HCT116 (cell line): Measurements from ENCODE around the gene CTNNA2. TPM values are rescaled to one million over a fixed set of nuclear protein-coding genes. Genes with fewer than 3 reads are reported as not detected.

Experiments
- ATAC-seq: fragments of 200-7000 bp; cut with Tn5 transposase; 2 replicates; pipeline ENCODE4 v1.9.1; 2020; ENCODE audit warnings: mild to moderate bottlenecking, moderate library complexity
- BruUV-seq: library from RNA; stranded (reverse); fragments of 400-500 nt; replicated peaks from 2 replicates; lab custom pipeline; 2021; lab: Mats Ljungman, UMichigan
- CTCF ChIA-PET: fragments of 300-600 bp; sonication (Branson Sonifier 250); formaldehyde crosslinking; loops from one replicate; lab custom pipeline; 2021; ENCODE audit warnings: antibody characterized with exemption; lab: Charles Lee
- POLR2A ChIA-PET: fragments of 300-600, 350-600 bp; sonication (Branson Sonifier 250); formaldehyde crosslinking; loops from one replicate; lab custom pipeline; 2021; ENCODE audit warnings: antibody characterized with exemption; lab: Charles Lee
- RAD21 ChIA-PET, 2 experiments: fragments of 300-600 bp; sonication (Branson Sonifier 250); formaldehyde crosslinking; loops; one replicate each; lab custom pipeline; 2023; ENCODE audit warnings: low total read pairs in 2 of 2; ENCODE audit not compliant: uncharacterized antibody in 2 of 2, unreplicated experiment in 2 of 2, low non-redundant PET in 1 of 2; lab: Charles Lee
- DNase-seq: peaks from one replicate; pipeline ENCODE4 v3.0.0-alpha.2; 2010; ENCODE audit warnings: low read depth, low spot score
- H2AFZ ChIP-seq: fragments of 200-600 bp; shearing (Covaris generic), sonication (generic); 2 replicates; pipeline ENCODE4 v1.6.1; 2017; ENCODE audit warnings: low read depth, mixed run types, mixed read lengths, antibody characterized with exemption, low read length; ENCODE audit not compliant: poor library complexity, severe bottlenecking
- H3K27ac ChIP-seq: 2 replicates; pipeline ENCODE4 v1.5.1; 2012; ENCODE audit warnings: low read depth, low read length
- H3K27me3 ChIP-seq: fragments of 200-600 bp; sonication (generic); 2 replicates; pipeline ENCODE4 v1.6.1; 2016; ENCODE audit warnings: mixed run types, low read length, mixed read lengths; ENCODE audit not compliant: insufficient read depth
- H3K36me3 ChIP-seq, 2 experiments: fragments of 200-500 bp in 1 of 2; fragments of 200-600 bp in 1 of 2; sonication (Bioruptor generic) in 1 of 2; sonication (generic) in 1 of 2; 2 replicates each; pipeline versions ENCODE4 v1.5.1 to v1.6.1; 2014 to 2016; ENCODE audit warnings: low read length in 2 of 2, inconsistent platforms in 1 of 2, mixed read lengths in 1 of 2, mixed run types in 1 of 2; ENCODE audit not compliant: insufficient read depth in 2 of 2, control insufficient read depth in 1 of 2
- H3K4me1 ChIP-seq, 2 experiments: fragments of 200-600 bp in 1 of 2; sonication (generic) in 1 of 2; 2 replicates each; pipeline versions ENCODE4 v1.5.1 to v1.6.1; 2012 to 2017; ENCODE audit warnings: low read length in 2 of 2, inconsistent platforms in 1 of 2, mild to moderate bottlenecking in 1 of 2, mixed read lengths in 1 of 2, mixed run types in 1 of 2, moderate library complexity in 1 of 2; ENCODE audit not compliant: insufficient read depth in 2 of 2, control insufficient read depth in 1 of 2
- H3K4me2 ChIP-seq: fragments of 200-600 bp; sonication (generic); 2 replicates; pipeline ENCODE4 v1.6.1; 2017; ENCODE audit warnings: mixed run types, low read length, mixed read lengths
- H3K4me3 ChIP-seq, 2 experiments: fragments of 200-600 bp in 1 of 2; sonication (generic) in 1 of 2; replicated peaks in 1 of 2; 2 replicates each; pipeline ENCODE4 v1.5.1; 2011 to 2016; ENCODE audit warnings: low read length in 2 of 2, control low read depth in 1 of 2, low read depth in 1 of 2, mild to moderate bottlenecking in 1 of 2, mixed read lengths in 1 of 2, mixed run types in 1 of 2
- H3K79me2 ChIP-seq: fragments of 200-600 bp; sonication (generic); 2 replicates; pipeline ENCODE4 v1.6.1; 2017; ENCODE audit warnings: mild to moderate bottlenecking, mixed run types, low read length, moderate library complexity, mixed read lengths; ENCODE audit not compliant: insufficient read depth
- H3K9ac ChIP-seq: fragments of 200-600 bp; sonication (generic); 2 replicates; pipeline ENCODE4 v1.6.1; 2016; ENCODE audit warnings: low read length, mixed read lengths
- H3K9me2 ChIP-seq: fragments of 200-600 bp; sonication (generic), shearing (Covaris generic); 2 replicates; pipeline ENCODE4 v1.6.1; 2017; ENCODE audit warnings: mixed run types, mild to moderate bottlenecking, moderate library complexity; ENCODE audit not compliant: insufficient read depth
- H3K9me3 ChIP-seq, 2 experiments: fragments of 200-500 bp in 1 of 2; fragments of 200-600 bp in 1 of 2; sonication (Bioruptor generic) in 1 of 2; sonication (generic) in 1 of 2; 2 replicates each; pipeline ENCODE4 v1.6.1; 2014 to 2017; ENCODE audit warnings: low read length in 2 of 2, mixed read lengths in 2 of 2, inconsistent platforms in 1 of 2, low read depth in 1 of 2, mild to moderate bottlenecking in 1 of 2, mixed run types in 1 of 2, moderate library complexity in 1 of 2; ENCODE audit not compliant: control insufficient read depth in 1 of 2, insufficient read depth in 1 of 2
- H4K20me1 ChIP-seq: fragments of 200-600 bp; sonication (generic), shearing (Covaris generic); 2 replicates; pipeline ENCODE4 v1.6.1; 2017; ENCODE audit warnings: mixed run types, mild to moderate bottlenecking, moderate library complexity; ENCODE audit not compliant: insufficient read depth
- EGR1 ChIP-seq: IDR thresholded peaks from 2 replicates; pipeline ENCODE4 v1.6.1; 2012; ENCODE audit warnings: low read depth
- ELF1 ChIP-seq: IDR thresholded peaks from 2 replicates; pipeline ENCODE4 v1.6.1; 2012; ENCODE audit warnings: low read depth, borderline replicate concordance
- EZH2 ChIP-seq: fragments of 200-600 bp; sonication (generic); IDR thresholded peaks from 2 replicates; pipeline ENCODE4 v1.6.1; 2017; ENCODE audit warnings: antibody characterized with exemption, mixed run types
- EZH2phosphoT487 ChIP-seq: fragments of 200-600 bp; IDR thresholded peaks from 2 replicates; pipeline ENCODE4 v1.6.1; 2018; ENCODE audit warnings: antibody characterized with exemption, borderline replicate concordance
- FOSL1 ChIP-seq: IDR thresholded peaks from 2 replicates; pipeline ENCODE4 v1.6.1; 2012; ENCODE audit warnings: low read depth
- POLR2AphosphoS5 ChIP-seq: IDR thresholded peaks from 2 replicates; pipeline ENCODE4 v1.6.1; 2011; ENCODE audit warnings: mild to moderate bottlenecking, low read depth, low read length, moderate library complexity
- RAD21 ChIP-seq: IDR thresholded peaks from 2 replicates; pipeline ENCODE4 v1.6.1; 2012; ENCODE audit warnings: low read depth, mild to moderate bottlenecking
- SIN3A ChIP-seq: IDR thresholded peaks from 2 replicates; pipeline ENCODE4 v1.6.1; 2012; ENCODE audit warnings: low read depth
- SP1 ChIP-seq: IDR thresholded peaks from 2 replicates; pipeline ENCODE4 v1.6.1; 2012; ENCODE audit warnings: low read depth
- TCF7L2 ChIP-seq: IDR thresholded peaks from 2 replicates; pipeline ENCODE4 v1.7.0; 2011; ENCODE audit warnings: borderline replicate concordance, inconsistent platforms; ENCODE audit not compliant: insufficient read depth, insufficient read length; ENCODE audit errors: extremely low read depth
- YY1 ChIP-seq: IDR thresholded peaks from 2 replicates; pipeline ENCODE4 v1.6.1; 2011; ENCODE audit warnings: low read length, low read depth, moderate library complexity, mild to moderate bottlenecking; ENCODE audit not compliant: insufficient replicate concordance; ENCODE audit errors: extremely low read depth
- ZFX ChIP-seq: fragments of 450-650 bp; IDR thresholded peaks from 2 replicates; pipeline ENCODE4 v1.6.1; 2017
- ZNF274 ChIP-seq: fragments of 200-500 bp; sonication (Bioruptor generic); IDR thresholded peaks from 2 replicates; pipeline ENCODE4 v1.6.1; 2014; ENCODE audit warnings: mild to moderate bottlenecking, low read depth, low read length, inconsistent platforms
- intact Hi-C: fragments of 100-400 bp; cut with micrococcal nuclease; formaldehyde crosslinking; loops from 2 replicates; pipeline ENCODE4 v1.10.0; 2022
- total RNA-seq: library from RNA; stranded (reverse); gene quantifications from one replicate; pipeline ENCODE4 v1.2.1, GENCODE V29; 2021; ENCODE audit not compliant: unreplicated experiment
- TF ChIP-seq, protein P1 (sequence below): IDR thresholded peaks from 2 replicates; pipeline ENCODE4 v1.6.1; 2011; ENCODE audit warnings: mild to moderate bottlenecking, low read length, moderate library complexity; ENCODE audit not compliant: insufficient replicate concordance; ENCODE audit errors: extremely low read depth
- TF ChIP-seq, protein P2 (sequence below): IDR thresholded peaks from 2 replicates; pipeline ENCODE4 v1.6.1; 2012; ENCODE audit warnings: low read depth
- TF ChIP-seq, protein P3 (sequence below): IDR thresholded peaks from 2 replicates; pipeline ENCODE4 v1.6.1; 2012

Gene CTNNA2
- total RNA-seq, 1 experiment from 2014 or later = not detected

DNA sequence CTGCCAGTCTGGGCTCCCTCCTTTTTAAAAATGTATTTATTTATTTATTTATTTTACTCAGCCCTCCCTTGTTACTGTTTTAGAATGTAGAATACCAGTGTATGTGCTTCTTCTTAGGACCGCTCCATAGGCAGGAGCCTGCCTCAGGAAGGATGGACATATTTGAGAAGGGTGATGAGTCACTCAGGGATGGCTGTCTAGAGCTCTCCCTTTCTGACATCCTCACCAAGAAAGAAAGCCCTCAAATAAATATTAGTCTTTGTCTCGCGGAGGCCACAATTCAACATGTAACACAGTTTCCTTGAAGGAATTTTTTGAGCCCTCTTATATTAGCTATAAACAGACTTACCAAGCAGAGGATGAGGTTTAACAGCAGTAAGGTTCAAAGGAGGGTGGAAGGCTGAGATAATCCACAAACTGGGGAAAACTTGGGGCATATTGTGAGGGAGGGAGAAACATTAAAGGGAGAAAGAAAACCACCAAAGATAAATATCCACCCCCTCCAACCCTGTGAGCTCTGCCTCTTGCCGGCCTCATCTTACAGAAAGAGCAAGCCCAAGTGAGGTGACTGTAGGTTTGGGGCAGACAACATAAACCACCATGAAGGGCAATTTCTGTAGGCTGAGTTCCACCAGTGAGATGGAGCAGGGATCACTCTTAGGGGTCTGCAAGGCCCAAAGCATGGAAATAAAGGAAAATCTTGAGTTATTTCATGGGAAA is 628.3 kb downstream of the CTNNA2 start (continued):
- TF ChIP-seq ZFX (no peak), EZH2phosphoT487 (no peak), YY1 (no peak)
- TF ChIP-seq, protein P1, sequence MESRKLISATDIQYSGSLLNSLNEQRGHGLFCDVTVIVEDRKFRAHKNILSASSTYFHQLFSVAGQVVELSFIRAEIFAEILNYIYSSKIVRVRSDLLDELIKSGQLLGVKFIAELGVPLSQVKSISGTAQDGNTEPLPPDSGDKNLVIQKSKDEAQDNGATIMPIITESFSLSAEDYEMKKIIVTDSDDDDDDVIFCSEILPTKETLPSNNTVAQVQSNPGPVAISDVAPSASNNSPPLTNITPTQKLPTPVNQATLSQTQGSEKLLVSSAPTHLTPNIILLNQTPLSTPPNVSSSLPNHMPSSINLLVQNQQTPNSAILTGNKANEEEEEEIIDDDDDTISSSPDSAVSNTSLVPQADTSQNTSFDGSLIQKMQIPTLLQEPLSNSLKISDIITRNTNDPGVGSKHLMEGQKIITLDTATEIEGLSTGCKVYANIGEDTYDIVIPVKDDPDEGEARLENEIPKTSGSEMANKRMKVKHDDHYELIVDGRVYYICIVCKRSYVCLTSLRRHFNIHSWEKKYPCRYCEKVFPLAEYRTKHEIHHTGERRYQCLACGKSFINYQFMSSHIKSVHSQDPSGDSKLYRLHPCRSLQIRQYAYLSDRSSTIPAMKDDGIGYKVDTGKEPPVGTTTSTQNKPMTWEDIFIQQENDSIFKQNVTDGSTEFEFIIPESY = no peak

DNA sequence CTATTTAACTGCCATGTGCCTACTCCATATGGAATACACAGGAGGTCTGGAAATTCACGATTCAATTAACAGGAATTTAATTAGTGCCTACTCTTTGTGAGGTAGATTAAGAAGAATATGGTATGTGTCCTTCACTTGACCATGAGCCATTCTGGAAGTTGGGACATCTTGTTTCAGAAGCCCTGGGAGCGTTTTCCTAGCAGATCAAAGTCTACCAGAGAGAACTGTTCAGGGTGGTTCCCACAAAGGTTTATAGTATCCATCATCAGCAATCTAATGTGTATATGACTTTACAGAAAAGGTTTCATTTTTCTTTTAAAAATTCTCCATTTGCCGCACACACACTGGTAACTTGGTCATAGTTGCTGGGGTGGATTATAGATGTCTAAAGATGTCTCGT is 632.6 kb downstream of the CTNNA2 start:
- ATAC-seq = no peak
- TF ChIP-seq FOSL1 (no peak), RAD21 (no peak), EZH2 (no peak), ZFX (no peak), SP1 (no peak), ZNF274 (no peak), ELF1 (no peak), YY1 (no peak), EZH2phosphoT487 (no peak), TCF7L2 (no peak), SIN3A (no peak), POLR2AphosphoS5 (no peak), EGR1 (no peak)
- TF ChIP-seq, protein P2, sequence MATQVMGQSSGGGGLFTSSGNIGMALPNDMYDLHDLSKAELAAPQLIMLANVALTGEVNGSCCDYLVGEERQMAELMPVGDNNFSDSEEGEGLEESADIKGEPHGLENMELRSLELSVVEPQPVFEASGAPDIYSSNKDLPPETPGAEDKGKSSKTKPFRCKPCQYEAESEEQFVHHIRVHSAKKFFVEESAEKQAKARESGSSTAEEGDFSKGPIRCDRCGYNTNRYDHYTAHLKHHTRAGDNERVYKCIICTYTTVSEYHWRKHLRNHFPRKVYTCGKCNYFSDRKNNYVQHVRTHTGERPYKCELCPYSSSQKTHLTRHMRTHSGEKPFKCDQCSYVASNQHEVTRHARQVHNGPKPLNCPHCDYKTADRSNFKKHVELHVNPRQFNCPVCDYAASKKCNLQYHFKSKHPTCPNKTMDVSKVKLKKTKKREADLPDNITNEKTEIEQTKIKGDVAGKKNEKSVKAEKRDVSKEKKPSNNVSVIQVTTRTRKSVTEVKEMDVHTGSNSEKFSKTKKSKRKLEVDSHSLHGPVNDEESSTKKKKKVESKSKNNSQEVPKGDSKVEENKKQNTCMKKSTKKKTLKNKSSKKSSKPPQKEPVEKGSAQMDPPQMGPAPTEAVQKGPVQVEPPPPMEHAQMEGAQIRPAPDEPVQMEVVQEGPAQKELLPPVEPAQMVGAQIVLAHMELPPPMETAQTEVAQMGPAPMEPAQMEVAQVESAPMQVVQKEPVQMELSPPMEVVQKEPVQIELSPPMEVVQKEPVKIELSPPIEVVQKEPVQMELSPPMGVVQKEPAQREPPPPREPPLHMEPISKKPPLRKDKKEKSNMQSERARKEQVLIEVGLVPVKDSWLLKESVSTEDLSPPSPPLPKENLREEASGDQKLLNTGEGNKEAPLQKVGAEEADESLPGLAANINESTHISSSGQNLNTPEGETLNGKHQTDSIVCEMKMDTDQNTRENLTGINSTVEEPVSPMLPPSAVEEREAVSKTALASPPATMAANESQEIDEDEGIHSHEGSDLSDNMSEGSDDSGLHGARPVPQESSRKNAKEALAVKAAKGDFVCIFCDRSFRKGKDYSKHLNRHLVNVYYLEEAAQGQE = no peak
- TF ChIP-seq, protein P3, sequence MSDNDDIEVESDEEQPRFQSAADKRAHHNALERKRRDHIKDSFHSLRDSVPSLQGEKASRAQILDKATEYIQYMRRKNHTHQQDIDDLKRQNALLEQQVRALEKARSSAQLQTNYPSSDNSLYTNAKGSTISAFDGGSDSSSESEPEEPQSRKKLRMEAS = no peak

More for the DNA sequence above, 632.6 kb downstream of the CTNNA2 start:
- Histone ChIP-seq H4K20me1 (no peaks in the 10 kb centered on the region), H2AFZ (no peak overlapping the region), H3K9ac (no peak overlapping the region), H3K9me2 (no peaks in the 10 kb centered on the region), H3K27me3 (no peaks in the 10 kb centered on the region), H3K27ac (no peak overlapping the region), H3K4me1 (no peaks in the 10 kb centered on the region), H3K4me2 (no peak overlapping the region), H3K9me3 (peaks cover 8 to 11% of the 10 kb centered on the region in 2 experiments; a peak in 2 of 4 replicates), H3K4me3 (no peak overlapping the region), H3K36me3 (no peaks in the 10 kb centered on the region), H3K79me2 (no peaks in the 10 kb centered on the region)
- CTCF ChIA-PET = no interaction called here
- DNase-seq = no peak
- BruUV-seq = no TSS peak
- POLR2A ChIA-PET = no interaction called here
- intact Hi-C loops = no loop called here
- RAD21 ChIA-PET = no interaction called here
